NCI-H1436 (cell line): ENCODE measurements around the gene GSTM2.

Experiments used
- DNase-seq: peaks from one replicate; lab custom pipeline; 2025; lab: John Stamatoyannopoulos, UW

Gene GSTM2

DNA sequence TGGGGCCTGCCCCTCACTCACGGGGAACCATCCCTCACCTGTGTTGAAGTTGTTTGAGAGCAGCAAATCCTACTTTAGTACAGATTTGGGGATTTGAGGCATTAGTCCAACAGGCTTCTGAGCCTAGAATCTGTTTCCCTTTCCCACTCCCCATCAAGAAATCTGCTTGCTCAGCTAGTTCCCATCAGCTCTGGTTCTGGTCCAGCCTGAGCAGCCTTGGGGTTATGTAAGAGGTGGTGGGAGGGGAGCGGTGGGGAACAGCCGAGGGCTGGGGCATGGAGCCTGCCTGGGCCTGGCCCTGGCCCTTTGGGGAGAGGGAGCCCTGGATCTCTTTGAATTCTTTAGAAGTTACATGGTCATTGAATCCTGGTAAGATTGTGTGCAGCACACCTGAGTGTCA, 48.3 kb downstream of the GSTM2 start:
- no peak for DNase-seq

DNA sequence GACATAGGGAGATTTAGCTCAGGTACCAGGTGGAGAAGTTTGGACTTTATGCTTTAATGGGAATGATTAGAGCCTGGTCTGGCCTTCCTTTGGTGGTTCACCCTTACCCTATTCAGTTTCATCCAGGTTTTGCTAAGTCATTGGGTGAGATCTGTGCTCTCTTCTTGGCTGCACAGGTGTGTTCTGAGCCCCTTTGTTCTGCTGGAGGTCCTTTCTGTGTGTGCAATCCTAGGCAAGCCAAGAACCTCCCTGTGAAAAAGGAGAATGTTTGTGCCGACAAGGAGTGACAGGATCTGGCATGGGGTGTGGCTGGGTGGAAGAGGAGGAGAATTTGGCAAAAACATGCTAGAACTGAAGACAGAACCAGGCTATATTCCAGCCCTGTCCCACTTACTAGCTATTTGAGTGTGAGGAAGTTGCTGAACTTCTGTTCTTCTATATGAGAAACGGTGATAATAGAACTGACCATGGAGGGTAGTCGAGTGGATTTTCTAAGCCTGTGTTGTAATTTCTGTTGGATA, 48.8 kb downstream of the GSTM2 start:
- no peak for DNase-seq

DNA sequence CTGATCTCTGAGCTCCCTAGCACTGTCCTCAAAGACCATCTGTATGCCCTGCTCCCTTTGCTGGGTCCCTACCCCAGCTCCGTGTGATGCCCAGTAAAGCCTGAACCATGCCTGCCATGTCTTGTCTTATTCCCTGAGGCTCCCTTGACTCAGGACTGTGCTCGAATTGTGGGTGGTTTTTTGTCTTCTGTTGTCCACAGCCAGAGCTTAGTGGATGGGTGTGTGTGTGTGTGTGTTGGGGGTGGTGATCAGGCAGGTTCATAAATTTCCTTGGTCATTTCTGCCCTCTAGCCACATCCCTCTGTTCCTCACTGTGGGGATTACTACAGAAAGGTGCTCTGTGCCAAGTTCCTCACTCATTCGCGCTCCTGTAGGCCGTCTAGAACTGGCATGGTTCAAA, 49.9 kb downstream of the GSTM2 start:
- no peak for DNase-seq

DNA sequence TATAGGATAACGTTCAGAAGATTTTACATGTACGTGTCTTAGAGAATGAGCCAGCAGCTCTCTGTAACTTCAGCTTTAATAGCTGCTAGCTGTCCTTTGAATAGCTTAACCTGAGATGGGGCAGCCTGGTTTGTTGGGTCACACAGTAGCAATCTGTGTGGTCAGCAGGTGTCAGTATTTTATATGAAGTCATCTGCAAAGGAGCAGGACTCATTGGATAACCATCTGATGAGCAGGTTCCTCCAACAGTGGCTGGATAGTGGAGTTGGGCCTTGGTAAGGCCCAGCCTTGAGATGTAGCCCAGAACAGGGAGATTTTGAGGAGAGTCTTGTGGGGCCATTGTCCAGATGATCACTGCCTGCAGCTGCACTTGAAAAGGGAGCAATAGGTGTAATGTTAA, 50.6 kb downstream of the GSTM2 start:
- no peak for DNase-seq

DNA sequence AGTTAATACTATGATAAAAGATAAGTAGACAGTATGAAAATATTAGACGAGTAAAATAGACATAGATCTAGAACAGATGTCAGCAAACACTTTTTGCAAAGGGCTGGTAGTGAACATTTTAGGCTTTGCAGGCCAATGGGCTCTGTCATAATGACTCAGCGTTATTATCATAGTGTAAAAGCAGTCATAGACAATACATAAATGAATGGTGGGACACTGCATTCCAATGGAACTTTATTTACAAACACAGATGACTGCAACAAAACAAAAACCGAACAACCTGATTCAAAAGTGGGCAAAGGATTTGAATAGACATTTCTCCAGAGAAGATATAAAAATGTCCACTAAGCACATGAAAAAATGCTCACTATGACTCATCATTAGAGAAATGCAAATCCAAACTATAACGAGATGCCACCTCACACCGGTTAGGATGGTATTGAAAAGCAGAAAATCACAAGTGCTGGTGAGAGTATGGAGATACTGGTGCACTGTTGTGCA, 51.5 kb downstream of the GSTM2 start:
- DNase-seq, result no peak

DNA sequence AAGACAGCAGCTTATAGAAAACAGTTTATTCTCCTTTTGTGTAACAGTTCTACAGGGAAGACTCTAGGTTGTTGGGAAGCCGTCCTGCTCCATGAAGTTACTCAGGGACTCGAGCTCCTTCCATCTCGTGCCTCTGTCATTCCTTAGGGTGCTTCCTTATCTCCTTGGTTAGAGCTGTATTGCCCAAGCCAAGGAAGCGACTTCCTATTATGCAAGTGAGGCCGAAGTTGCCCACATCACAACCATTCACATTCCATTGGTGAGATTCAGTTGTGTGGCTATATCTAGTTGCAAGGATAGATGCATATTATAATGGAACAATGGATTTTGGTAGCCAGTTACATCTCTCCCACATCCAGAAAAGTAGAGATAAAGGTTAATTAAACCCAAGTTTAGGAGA, 53.2 kb downstream of the GSTM2 start:
- DNase-seq, result no peak

DNA sequence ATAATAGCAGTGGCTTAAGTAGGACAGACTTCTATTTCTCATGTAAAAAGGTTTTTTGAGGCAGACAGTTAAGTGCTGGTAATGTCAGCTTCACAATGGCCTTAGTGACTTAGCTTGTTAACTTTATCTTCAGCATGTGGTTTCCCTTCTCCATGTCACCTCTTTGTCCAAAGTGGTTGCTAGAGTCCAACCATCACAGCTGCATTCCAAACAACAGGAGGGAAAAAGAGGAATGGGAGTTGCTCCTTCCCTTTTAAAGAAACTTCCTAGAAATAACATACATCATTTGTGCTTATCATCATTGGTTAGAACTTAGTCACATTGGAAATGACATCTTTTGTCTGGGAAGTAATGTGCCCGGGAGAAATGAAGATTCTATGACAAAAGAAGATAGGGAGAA, 54.1 kb downstream of the GSTM2 start:
- DNase-seq, result no peak

DNA sequence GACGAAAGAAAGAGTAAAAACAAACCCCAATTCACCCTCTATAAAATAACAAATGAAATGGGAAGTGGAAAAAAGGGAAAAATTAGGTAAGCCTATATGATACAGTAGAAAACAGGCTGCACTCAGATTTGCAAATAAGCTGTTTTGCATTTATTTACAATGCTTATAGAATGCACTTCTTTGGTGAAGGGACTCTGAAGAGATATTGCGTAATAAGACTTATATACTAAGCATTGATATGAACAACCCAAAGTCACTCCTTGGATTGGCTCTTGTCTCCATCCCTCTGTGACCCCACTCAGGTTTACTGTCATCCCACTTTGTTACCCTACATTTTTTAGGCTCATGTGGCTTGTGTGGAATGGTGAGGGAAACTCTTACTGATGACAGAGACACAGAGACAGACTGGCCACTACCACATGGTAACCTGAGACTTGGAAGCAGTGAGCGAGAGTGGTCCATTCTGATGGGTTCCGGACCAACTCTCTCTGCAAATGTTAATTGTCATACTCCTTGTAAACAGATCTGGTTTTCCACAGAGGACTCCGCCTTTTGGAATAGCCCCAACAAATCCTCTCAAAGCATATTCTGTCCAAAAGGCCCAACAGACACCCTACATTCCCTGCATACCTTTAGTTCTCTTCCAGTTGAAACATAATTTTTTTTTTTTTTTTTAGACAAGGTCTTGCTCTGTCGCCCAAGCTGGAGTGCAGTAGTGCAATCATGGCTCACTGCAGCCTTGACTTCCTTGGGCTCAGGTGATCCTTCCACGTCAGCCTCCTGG, 55.2 kb downstream of the GSTM2 start:
- no peak for DNase-seq
